SIG-M5 treated with dmso at 0.1 percent for 504 hours (cell line): ENCODE results near the gene RGS16.

Experiments
- DNase-seq: peaks from one replicate; lab custom pipeline; 2025; ENCODE audit not compliant: unreplicated experiment; lab: John Stamatoyannopoulos, UW

Gene RGS16

GRCh38 chr1:182587093-182587492 is 17.1 kb downstream of the RGS16 start:
- DNase-seq = no peak

DNA sequence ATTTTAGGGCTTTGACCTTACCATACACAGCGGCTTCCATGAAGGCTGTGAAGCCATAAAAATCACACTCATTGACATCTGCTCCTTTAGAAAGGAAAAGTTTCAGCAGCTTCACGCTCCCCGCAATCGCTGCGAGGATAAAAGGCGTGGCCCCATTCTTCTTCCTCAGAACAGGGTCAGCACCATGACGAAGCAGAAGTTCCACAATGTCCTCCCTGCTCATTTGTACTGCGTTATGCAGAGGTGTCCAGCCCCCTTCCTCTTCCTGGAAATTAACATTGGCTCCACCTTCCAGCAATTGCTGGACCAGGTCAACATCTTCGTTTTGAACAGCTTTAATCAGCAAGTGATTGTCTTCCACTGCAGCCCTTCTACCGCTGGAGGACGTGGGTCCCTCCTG is 17.8 kb downstream of the RGS16 start:
- DNase-seq = no peak

GRCh38 chr1:182584746-182585145 is 19.4 kb downstream of the RGS16 start:
- DNase-seq = no peak

DNA sequence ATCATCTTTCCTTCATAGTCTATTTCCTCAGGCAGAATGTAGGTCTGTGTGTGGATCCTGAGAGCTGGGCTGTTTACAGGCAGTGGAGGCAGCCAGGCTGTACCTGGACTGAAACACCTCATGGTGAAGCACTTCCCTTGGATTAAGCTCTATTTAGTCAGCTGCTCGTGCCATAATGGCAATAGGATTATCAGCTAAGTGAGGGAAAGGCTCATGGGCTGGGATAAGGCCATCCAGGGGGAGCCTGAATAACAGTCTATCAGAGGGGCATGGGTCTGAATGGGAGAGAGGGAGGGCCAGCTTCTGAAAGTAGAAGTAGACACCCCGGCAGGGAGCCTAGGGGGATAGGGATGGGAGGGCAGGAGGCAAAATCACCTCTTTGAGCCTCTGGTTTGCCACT is 23.5 kb downstream of the RGS16 start:
- DNase-seq = no peak

DNA sequence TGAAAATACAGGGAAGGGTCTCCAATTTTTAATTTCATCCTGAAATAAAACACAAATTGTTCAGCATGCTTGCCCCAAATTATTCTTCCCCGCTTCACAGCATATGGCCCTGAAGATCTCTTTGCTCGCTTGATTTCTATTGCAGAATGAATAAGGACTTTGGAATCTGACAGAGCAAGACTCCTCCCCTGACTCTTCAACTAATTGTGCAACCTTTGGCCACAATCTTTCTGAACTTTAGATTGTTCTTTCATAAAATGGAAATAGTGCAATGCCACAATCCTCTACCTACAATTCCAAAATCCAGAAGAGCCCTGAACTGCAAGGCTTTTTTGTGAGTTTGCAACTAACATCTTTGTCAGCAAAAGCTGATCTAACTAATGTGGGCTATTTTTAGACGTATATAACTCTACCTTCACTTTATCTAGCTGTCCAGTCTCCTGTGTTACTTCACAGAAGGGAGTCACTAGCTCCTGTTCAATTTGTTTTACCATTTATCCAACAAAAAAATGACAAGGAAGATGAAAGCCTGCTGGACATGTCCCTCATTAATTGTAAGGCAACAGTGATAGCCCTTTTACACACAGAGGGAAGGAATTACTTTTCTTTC is 28.5 kb downstream of the RGS16 start:
- peak; percentile 69 for DNase-seq

DNA sequence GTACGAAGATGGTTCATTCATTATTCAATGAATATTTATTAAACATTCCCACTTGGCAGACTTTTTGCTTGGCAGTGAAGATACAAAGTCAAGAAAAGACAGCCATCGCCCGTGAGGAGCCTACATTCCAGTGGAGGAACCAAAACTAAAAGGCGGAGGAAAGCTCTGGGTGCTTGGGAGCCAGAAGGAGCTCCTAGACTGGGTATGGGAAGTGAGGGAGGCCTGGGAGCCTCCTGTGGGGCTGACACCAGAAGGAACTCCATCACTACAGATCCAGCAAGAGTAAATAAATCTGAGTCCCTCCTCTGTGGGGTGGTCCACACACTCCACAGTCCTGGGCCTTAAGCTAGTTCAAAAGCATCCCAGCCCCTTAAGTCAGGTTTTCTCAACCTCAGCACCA is 30.0 kb downstream of the RGS16 start:
- DNase-seq = no peak

GRCh38 chr1:182570611-182570970 is 33.6 kb downstream of the RGS16 start:
- no peak for DNase-seq

DNA sequence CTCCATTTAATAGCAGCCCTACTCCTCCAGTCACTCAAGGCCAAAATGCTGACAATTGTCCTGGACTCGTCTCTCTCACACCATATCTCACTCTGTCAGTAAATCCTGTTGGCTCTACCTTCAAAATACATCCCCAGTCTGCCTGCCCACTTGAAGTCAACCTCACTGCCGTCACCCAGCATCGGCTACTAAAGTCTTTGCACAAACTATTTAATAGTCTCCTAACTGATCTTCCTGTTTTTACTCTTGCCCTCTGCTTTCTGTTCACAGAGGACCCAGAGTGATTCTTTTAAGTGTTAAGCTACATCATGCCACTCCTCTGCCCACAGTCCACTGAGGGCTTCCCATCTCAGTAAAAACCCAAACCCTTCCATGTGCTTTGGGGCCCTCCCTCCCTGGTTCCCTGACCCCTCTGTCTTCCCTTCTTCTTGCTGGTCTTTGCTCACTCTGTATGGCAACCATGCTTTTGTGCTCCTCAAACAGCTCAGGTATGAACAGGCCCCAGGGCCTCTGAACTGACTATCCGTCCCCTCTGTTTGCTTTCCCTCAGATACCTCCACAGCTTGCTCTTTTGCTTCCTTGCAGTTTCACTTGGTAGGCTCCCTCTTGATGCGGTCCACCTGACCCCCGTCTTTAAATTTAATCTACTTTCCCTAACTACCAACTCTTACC is 34.1 kb downstream of the RGS16 start:
- no peak for DNase-seq

- no peak for DNase-seq
Observed at GRCh38 chr1:182568647-182569284, 35.4 kb downstream of the RGS16 start.

GRCh38 chr1:182567629-182568028 is 36.6 kb downstream of the RGS16 start:
- no peak for DNase-seq

GRCh38 chr1:182565537-182565936 is 38.7 kb downstream of the RGS16 start:
- DNase-seq = no peak

DNA sequence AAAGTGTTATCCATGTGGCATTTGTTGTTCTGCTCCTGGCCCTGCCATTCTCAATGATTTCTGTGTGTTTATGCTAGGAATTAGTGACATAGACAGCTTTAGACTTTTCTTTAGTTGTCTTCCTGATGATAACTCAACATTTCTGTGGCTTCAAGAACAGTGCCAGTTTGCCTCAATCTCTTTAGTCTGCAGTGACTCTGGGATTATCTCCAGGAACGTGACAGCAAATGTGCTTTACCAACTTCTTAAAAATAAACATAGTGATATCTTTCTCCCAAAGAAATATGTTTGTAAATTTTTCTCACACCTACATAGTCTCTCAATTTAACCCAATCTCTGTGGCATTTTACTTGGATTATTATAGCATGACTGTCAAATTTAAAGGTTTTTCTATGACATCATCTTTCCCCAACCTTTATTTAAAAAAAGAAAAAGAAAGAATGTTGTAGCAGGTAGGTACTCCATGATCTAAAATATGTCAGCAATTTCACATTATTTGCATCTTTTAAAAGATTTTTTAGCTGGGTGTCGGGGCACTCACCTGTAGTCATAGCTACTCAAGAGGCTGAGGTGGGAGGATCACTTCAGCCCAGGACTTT is 39.7 kb downstream of the RGS16 start:
- DNase-seq = no peak

DNA sequence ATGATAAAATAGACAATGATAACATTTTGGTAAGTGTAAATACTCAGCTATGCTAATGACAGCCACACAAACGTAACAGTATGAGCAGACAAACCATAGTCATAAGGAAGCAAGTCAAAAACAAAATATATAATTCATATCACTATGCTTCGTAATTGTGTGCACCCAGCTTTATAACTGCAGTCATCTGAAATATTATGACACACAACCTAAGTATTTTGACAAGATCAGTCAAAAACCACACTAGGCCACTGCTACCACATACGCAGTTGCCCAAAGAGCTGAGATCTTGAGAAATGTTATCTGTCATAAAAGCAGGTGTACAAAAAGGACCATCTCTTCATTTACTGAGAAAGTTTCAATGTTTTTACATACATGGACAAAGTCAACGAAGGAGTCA is 41.1 kb downstream of the RGS16 start:
- DNase-seq = peak; percentile 36

- DNase-seq = no peak
Observed at GRCh38 chr1:182561456-182561855, 42.7 kb downstream of the RGS16 start.

DNA sequence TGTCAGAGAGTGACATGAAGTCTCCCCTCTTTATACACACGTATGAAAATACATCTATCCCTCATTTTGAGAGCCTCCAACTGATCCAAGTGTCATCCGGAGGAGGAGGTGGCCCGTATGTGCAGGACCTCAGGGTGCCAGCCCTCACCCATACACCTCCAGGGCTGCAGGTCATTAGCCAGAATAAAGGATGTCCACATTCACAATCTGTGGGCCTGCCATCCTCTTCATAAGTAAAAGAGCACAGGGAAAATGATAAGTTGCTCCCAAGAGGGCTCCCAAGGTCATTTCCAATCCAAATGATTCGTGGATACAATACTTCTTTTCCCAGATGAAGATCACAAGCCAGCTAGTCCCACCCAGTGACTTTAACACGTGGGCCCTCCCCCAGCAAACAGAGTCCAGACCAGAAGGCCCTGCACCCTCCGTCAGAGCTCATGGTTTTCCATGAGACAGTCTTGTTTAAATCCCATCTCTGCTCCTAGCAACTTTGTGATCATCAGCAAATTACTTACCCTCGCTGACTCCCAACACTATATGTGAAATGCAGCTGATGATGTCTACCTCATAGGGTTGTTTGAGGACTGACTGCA is 43.7 kb downstream of the RGS16 start:
- DNase-seq = no peak

DNA sequence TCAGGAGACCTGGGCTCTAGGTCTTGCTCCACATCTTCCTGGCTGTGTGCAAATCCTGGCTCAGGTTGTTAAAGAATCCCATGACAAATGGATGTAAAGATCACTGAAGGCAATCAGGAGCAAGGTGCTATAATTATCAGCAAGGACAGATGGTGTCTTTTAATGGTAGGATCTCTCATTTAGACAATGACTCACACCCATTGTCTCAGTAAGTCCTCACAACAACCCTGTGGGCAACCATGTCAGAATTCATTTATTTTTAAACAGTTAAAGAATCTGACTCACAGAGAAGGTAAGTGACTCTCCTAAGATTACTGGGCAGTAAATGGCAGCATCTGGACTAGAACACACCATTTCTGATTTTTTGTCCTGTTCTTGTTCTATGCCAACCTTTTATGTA is 47.9 kb downstream of the RGS16 start:
- no peak for DNase-seq

DNA sequence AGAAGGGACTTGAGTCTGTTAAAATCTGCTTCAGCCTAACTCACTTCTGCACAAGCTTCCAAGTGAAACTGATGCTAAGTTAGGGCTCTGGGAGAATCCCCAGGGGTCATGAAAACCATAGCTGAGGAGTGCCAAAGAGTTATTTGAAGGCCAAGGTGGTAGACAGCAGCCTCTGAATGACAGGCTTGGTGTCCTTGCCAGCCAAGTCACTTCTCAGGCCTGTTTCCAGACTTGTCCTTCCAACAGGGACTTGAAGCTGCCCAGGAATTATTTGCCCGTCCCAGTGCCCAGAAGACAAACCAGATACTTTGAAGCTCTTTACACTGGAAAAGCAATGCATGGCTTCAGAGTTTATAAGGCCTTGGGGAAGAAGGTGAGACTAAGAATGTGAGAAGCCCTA is 48.7 kb downstream of the RGS16 start:
- no peak for DNase-seq

GRCh38 chr1:182552527-182552926 is 51.7 kb downstream of the RGS16 start:
- no peak for DNase-seq

DNA sequence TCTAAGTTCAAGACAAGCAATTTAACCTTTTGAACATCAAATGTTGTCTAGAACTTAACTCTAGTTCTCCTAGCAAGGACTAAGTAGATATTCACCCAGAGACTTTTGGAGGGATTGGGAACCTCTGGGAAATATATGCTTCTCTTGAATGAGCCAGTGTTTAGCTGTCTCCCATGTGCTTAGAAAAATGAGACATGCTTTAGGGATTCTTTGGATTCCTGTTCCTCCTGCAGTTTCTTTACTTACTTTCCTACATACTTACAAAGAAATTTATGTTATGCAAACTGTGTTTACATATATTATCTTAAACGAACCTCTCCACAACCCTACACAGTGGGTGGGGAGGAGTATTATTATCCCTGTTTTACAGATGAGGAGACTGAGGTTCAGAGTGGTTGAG is 54.4 kb downstream of the RGS16 start:
- no peak for DNase-seq

DNA sequence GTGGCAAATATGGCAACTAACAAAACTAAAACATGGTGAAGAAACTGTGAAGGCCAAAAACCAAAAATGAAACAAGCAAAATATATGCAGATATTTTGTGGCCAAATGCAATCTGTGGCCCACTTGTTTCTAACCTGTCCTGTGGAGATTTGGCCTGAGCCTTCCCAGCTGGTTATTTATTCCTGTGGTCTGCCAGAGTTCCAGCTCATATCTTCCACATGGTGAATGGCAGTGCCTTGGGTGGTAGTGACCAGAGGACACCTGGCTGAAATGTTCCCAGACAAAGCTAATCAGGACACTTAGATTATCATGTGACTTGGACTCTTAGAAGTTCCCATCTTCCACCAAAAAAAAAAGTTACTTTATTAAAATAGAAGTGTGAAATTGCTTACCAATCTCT is 54.8 kb downstream of the RGS16 start:
- DNase-seq = no peak
